ENCODE measurements around the gene MGME1. TPM values are rescaled to one million over a fixed set of nuclear protein-coding genes. Genes with fewer than 3 reads are reported as not detected.

The MGME1 gene
- total RNA-seq, 1 experiment from 2014 or later, result 56.0 TPM

- Mint-ChIP-seq H3K27ac (peak overlapping the region; percentile 27), H3K36me3 (peaks cover 88% of the 10 kb centered on the region), H3K4me1 (peaks cover 26% of the 10 kb centered on the region), H3K9me3 (no peaks in the 10 kb centered on the region), H3K27me3 (ENCODE audit: low read depth) (no peaks in the 10 kb centered on the region), H3K4me3 (no peak overlapping the region)
- ATAC-seq, result no peak
- CTCF ChIA-PET, result no interaction called here
- DNase-seq (ENCODE audit: low spot score), result no peak
- TF ChIP-seq, protein P1, sequence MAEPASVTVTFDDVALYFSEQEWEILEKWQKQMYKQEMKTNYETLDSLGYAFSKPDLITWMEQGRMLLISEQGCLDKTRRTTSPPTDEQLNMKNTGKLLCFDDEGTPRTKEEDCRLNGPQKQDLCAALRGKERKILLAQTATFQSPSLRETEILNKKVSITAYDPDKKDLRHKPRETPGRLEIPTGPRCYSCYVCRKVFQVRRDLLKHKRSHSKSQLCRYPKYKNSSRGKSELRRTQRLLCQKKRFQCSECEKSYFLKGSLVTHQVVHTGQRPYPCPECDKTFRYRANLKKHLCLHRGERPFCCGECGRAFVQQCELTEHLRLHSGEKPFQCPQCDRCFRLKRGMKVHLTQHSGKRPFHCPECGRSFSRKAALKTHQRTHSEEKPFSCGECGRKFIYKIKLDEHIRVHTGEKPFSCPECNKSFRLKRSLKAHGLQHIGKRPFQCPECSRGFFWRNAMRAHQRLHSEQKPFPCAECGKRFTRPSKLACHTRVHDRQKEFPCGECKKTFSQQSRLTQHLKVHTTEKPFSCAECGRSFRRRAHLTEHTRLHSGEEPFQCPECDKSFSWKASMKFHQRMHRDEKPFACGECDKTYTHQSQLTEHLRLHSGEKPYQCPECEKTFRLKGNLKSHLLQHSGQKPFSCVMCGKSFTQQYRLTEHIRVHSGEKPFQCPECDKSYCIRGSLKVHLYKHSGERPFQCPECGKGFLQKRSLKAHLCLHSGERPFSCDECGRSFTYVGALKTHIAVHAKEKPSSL (CRISPR knock-in tag; conservative IDR thresholded peaks at IDR 0.05), result no peak
- TF ChIP-seq, protein P2, sequence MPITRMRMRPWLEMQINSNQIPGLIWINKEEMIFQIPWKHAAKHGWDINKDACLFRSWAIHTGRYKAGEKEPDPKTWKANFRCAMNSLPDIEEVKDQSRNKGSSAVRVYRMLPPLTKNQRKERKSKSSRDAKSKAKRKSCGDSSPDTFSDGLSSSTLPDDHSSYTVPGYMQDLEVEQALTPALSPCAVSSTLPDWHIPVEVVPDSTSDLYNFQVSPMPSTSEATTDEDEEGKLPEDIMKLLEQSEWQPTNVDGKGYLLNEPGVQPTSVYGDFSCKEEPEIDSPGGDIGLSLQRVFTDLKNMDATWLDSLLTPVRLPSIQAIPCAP (CRISPR knock-in tag; IDR thresholded peaks at IDR 0.05), result no peak
- TF ChIP-seq CREM (CRISPR knock-in tag; IDR thresholded peaks at IDR 0.05), result no peak
- TF ChIP-seq, protein P3, sequence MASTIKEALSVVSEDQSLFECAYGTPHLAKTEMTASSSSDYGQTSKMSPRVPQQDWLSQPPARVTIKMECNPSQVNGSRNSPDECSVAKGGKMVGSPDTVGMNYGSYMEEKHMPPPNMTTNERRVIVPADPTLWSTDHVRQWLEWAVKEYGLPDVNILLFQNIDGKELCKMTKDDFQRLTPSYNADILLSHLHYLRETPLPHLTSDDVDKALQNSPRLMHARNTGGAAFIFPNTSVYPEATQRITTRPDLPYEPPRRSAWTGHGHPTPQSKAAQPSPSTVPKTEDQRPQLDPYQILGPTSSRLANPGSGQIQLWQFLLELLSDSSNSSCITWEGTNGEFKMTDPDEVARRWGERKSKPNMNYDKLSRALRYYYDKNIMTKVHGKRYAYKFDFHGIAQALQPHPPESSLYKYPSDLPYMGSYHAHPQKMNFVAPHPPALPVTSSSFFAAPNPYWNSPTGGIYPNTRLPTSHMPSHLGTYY (CRISPR knock-in tag; IDR thresholded peaks at IDR 0.05), result no peak
- POLR2A ChIA-PET, result no interaction called here
These were observed 23.9 kb upstream of the MGME1 start for GRCh38 chr20:17944854-17945474.

DNA sequence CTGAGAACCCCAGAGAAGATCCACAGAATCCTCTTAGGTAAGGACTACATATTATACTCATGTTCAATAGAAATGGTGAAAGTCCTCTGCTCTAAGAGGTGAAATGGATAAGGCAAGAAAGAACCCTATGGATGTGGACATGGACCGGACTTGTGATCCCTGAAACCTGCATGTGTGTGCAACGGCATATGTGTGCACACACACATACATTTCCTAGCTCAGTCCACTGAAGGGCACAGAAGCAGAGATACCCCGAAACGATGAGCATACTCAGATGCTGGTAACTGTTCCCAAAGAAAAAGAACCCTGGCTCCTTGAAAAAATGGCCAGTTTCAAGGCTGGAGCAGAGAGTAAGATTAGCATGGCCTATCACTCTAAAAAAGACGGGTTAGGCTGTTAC lies 22.8 kb upstream of the MGME1 start:
- TF ChIP-seq ZNF396 (CRISPR knock-in tag; IDR thresholded peaks at IDR 0.05; ENCODE audit: borderline replicate concordance), result no peak
- no peaks in the 10 kb centered on the region for H3K27me3 Mint-ChIP-seq (ENCODE audit: low read depth)
- POLR2A ChIA-PET, result no interaction called here
- peaks cover 99% of the 10 kb centered on the region for H3K36me3 Mint-ChIP-seq
- no peaks in the 10 kb centered on the region for H3K9me3 Mint-ChIP-seq
- H3K27ac Mint-ChIP-seq, result peak overlapping the region; percentile 69
- CTCF ChIA-PET, result no interaction called here
- ATAC-seq (no peak), DNase-seq (ENCODE audit: low spot score) (no peak)
- H3K4me3 Mint-ChIP-seq, result no peak overlapping the region
- H3K4me1 Mint-ChIP-seq, result peaks cover 16% of the 10 kb centered on the region

GRCh38 chr20:17946572-17947473 lies 22.0 kb upstream of the MGME1 start:
- Mint-ChIP-seq H3K4me3 (no peak overlapping the region), H3K27ac (peak overlapping the region; percentile 5; the same call in 1 of the 2 replicates), H3K36me3 (peaks cover 100% of the 10 kb centered on the region), H3K9me3 (no peaks in the 10 kb centered on the region), H3K27me3 (ENCODE audit: low read depth) (no peaks in the 10 kb centered on the region), H3K4me1 (peaks cover 13% of the 10 kb centered on the region)
- TF ChIP-seq MAX (CRISPR knock-in tag; IDR thresholded peaks at IDR 0.05), result no peak
- TF ChIP-seq ZNF396 (CRISPR knock-in tag; IDR thresholded peaks at IDR 0.05; ENCODE audit: borderline replicate concordance), result no peak
- TF ChIP-seq, protein P4, sequence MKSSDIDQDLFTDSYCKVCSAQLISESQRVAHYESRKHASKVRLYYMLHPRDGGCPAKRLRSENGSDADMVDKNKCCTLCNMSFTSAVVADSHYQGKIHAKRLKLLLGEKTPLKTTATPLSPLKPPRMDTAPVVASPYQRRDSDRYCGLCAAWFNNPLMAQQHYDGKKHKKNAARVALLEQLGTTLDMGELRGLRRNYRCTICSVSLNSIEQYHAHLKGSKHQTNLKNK (CRISPR knock-in tag; IDR thresholded peaks at IDR 0.05), result no peak
- TF ChIP-seq RORB (CRISPR knock-in tag; IDR thresholded peaks at IDR 0.05), result no peak
- TF ChIP-seq HMGXB4 (CRISPR knock-in tag; IDR thresholded peaks at IDR 0.05), result no peak
- TF ChIP-seq, protein P5, sequence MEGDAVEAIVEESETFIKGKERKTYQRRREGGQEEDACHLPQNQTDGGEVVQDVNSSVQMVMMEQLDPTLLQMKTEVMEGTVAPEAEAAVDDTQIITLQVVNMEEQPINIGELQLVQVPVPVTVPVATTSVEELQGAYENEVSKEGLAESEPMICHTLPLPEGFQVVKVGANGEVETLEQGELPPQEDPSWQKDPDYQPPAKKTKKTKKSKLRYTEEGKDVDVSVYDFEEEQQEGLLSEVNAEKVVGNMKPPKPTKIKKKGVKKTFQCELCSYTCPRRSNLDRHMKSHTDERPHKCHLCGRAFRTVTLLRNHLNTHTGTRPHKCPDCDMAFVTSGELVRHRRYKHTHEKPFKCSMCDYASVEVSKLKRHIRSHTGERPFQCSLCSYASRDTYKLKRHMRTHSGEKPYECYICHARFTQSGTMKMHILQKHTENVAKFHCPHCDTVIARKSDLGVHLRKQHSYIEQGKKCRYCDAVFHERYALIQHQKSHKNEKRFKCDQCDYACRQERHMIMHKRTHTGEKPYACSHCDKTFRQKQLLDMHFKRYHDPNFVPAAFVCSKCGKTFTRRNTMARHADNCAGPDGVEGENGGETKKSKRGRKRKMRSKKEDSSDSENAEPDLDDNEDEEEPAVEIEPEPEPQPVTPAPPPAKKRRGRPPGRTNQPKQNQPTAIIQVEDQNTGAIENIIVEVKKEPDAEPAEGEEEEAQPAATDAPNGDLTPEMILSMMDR (IDR thresholded peaks at IDR 0.05), result no peak
- TF ChIP-seq GRHL2 (CRISPR knock-in tag; IDR thresholded peaks at IDR 0.05; ENCODE audit: insufficient replicate concordance, severe bottlenecking), result no peak
- TF ChIP-seq ESRRA (CRISPR knock-in tag; IDR thresholded peaks at IDR 0.05; ENCODE audit: borderline replicate concordance), result no peak
- TF ChIP-seq STAT6 (CRISPR knock-in tag; conservative IDR thresholded peaks at IDR 0.05; ENCODE audit: low read depth), result no peak
- TF ChIP-seq ZNF121 (CRISPR knock-in tag; IDR thresholded peaks at IDR 0.05), result no peak
- TF ChIP-seq ZBTB43 (CRISPR knock-in tag; IDR thresholded peaks at IDR 0.05), result no peak
- DNase-seq (ENCODE audit: low spot score) (no peak), ATAC-seq (no peak)
- ChIA-PET POLR2A (no interaction called here), CTCF (no interaction called here)
